NCI-H1417 treated with DMSO at 0.1 percent for 48 hours (cell line): ENCODE measurements around the gene RNF183.
"Not testable (repeated sequence)": the region's sequence is repeated elsewhere in the genome, so short reads cannot be mapped to it uniquely, and the experiment has no call there.

Experiments
- DNase-seq: peaks from one replicate; lab custom pipeline; 2025; lab: John Stamatoyannopoulos, UW

Gene RNF183

DNA sequence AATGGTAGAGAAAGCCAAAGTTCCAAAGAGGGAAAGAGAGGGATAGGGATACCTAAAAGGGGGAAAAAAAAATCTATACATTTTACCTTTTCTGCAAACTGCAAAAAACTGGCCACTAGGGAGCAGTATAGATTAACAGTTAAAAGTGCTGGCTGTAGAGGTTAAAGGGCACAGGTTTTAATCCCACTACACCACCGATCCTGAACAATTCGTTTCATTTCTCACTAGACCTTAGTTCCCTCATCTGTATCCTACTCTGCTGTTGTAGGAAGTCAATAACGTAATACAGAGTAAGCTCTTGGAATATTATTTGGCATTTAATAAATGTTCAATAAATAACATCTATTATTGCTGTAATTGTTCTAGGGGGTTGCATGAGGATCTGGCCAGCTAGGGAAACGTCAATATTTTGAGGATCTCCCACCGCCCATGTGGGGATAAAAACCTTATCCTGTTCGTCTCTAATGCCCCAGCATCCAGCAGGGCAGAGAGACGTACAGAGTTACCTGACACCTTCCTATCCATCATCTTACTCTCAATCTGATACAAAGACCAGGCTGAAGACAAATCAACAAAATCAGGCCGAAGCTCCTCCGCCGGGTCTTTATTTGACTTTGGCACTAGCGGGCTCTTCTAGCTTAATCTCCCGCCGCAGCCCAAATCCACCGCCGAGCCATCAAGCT lies 28.6 kb downstream of the RNF183 start:
- peak; percentile 44 for DNase-seq

GRCh38 chr9:113269871-113270270 lies 33.3 kb downstream of the RNF183 start:
- DNase-seq, result no peak

- DNase-seq, result no peak
Observed at GRCh38 chr9:113269355-113269754, 33.8 kb downstream of the RNF183 start.

DNA sequence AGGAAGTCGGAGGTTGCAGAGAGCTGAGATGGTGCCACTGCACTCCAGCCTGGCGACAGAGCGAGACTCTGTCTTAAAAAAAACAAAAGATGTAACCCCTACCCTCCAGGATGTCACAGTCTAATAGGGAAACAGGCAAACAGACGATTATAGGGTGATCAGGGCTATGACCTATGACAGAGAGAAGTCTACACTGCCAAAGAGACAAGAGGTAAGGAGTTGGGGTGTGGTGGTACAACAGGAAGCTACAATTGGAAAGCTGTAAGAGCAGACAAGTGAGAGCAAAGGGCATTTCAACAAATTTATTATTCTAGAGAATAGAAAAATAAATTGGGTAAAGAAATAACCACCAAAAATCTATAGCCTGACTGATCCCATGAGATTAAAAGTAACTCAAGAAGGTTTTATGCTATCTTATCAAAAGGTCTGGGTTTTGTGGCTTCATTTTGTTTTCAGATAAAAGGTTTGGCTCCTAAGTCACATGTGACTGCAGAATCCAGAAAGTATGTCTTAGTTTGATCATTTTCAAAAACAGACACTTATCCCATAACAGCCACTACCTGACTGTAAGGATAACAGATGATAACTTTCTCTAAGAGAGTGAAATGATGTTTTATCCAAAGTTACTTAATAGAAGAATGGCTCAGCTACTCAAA lies 35.1 kb downstream of the RNF183 start:
- no peak for DNase-seq

GRCh38 chr9:113266174-113266573 lies 37.0 kb downstream of the RNF183 start:
- no peak for DNase-seq

- DNase-seq, result no peak
Observed at GRCh38 chr9:113261917-113262671, 41.1 kb downstream of the RNF183 start.

DNA sequence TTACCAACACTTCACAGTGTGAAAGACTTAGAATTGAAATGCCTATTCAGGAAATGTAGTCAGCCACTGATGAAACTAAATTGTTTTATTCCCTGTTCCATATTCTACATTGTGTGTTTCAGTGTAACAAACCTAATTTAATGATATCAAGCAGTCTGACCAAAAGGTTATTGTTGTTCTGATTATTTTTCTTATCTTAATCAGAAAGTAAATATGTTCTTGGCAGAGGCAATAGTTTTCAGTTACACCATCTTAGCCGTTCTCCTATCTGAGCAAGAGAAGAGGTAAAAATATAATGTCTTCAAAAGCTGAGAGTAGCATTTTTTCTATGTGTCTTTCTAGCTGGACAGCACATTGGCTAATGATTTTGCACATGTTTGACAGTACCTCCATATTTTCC lies 44.9 kb downstream of the RNF183 start:
- DNase-seq, result no peak

GRCh38 chr9:113257863-113258262 lies 45.3 kb downstream of the RNF183 start:
- no peak for DNase-seq

DNA sequence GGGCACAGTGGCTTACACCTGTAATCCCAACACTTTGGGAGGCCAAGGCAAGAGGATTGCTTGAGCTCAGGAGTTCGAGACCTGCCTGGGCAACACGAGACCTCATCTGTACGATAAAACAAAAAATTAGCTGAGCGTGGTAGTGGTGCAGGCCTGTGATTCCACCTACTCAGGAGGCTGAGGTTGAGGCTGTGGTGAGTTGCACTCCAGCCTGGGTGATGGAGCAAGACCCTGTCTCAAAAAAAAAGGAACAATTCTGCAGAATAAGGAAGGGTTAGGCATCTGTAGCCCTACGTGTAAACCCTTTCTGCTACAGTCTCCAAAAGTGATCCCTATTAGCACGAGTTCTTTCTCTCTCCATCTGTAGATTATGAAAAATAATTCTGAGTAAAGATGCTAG lies 47.7 kb downstream of the RNF183 start:
- DNase-seq, result no peak

DNA sequence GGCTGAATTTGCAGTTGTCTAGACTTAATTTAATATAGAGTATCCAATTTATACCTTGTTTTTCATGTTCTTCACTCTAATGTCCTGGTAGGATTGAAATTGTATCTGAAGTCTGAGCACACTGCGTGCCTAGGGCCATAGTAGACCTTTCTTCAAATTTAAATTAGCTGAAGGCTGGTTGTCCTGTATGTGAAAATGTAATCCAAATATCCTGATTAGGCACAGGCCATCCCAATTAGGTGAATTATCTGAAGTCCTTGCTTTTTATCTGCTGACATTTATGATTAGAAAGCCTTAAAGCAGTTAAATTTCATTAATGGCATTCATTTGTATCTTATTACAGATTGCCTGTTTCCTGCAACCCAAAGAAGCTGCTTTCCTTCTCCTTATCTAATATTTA lies 48.2 kb downstream of the RNF183 start:
- no peak for DNase-seq

GRCh38 chr9:113250807-113251206 lies 52.4 kb downstream of the RNF183 start:
- no peak for DNase-seq

- not testable (repeated sequence) for DNase-seq
Observed at GRCh38 chr9:113249661-113250060, 53.5 kb downstream of the RNF183 start.

DNA sequence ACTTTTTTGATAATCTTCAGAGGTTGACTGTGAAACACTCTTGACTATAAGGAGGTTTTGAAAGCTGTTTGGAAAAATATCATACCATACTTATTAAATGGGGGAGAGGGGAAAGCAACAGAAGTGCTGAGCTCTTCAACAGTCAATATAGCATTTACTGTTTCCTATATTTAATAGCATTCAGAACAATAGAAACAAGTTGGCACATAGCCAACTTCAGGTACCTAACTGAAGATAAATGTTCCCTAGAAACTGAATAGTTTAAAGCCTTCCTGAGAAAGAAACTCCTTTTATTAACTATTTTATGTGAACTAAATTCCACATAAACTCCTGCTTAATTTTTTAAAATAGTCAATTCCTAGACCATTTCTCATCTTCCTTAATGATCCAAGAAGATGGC lies 55.5 kb downstream of the RNF183 start:
- peak; percentile 14 for DNase-seq
